GM13977 (cell line): ENCODE results near the gene LMBR1L.

Experiments used
- DNase-seq: peaks from one replicate; pipeline ENCODE4 v3.0.0; 2012; ENCODE audit warnings: low spot score
- CTCF ChIP-seq: IDR thresholded peaks from 2 replicates; pipeline ENCODE4 v1.5.1; 2012; ENCODE audit warnings: mild to moderate bottlenecking, control low read depth; ENCODE audit not compliant: insufficient read depth; ENCODE audit errors: extremely low read depth, missing control alignments
- in situ Hi-C: fragments of 300-500 bp; cut with MboI; formaldehyde crosslinking; loops from one replicate; pipeline ENCODE4 v1.12.0; 2022; ENCODE audit warnings: low sequenced_read_pairs, low pct_unique_long_range_greater_than_20kb, mixed read lengths, inconsistent platforms; ENCODE audit not compliant: unreplicated experiment

Gene LMBR1L

DNA sequence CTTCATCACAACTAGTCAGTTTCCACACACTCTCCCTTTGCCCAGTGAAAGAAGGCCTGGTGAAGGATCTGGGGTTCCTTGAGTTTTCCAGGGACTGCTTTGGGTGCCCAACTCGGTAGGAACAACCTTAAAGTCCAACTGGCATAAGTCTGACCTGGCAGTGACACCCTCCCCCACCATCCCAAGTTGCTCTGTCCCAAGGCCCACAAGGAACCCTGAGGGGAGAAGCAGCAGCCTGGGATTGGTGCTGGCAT lies 51.7 kb downstream of the LMBR1L start:
- in situ Hi-C loops, result no loop called here
- no peak for DNase-seq
- TF ChIP-seq CTCF, result no peak

DNA sequence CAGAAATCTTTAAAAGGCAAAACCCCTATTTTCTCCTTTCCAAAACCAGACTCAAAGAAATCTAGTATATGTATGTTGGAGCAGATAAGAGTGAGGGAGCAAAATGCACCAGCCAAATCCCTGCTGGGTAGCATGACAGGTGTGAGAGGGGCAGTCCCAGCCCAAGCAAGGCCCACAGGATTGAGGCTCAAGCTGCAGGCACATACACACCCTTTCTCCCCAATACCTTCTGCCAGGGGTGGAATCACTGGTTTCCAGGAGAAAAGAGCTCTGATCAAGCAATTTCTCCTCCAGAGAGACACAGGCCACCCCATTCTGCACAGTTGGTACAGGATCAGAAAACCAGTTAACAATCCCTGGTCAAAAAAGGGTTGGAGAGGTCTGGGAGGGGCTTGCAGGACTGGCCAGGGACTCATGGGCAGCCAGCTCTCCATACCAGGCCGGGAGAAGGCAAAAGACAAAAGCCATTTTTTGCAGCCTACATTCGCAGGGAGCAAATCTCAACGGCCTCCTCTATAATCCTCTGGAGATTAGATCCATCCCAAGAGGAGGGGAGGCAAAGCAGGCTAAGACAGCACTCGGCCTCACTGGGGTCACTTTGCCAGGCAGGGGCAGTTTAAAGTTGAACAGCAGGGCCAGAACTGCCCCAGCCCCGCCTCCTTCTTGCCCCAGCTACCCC lies 52.1 kb downstream of the LMBR1L start:
- in situ Hi-C loops, result no loop called here
- no peak for DNase-seq
- no peak for TF ChIP-seq CTCF

- TF ChIP-seq CTCF, result no peak
- DNase-seq, result no peak
- in situ Hi-C loops, result no loop called here
Measured at GRCh38 chr12:49057888-49058287, 52.8 kb downstream of the LMBR1L start.

DNA sequence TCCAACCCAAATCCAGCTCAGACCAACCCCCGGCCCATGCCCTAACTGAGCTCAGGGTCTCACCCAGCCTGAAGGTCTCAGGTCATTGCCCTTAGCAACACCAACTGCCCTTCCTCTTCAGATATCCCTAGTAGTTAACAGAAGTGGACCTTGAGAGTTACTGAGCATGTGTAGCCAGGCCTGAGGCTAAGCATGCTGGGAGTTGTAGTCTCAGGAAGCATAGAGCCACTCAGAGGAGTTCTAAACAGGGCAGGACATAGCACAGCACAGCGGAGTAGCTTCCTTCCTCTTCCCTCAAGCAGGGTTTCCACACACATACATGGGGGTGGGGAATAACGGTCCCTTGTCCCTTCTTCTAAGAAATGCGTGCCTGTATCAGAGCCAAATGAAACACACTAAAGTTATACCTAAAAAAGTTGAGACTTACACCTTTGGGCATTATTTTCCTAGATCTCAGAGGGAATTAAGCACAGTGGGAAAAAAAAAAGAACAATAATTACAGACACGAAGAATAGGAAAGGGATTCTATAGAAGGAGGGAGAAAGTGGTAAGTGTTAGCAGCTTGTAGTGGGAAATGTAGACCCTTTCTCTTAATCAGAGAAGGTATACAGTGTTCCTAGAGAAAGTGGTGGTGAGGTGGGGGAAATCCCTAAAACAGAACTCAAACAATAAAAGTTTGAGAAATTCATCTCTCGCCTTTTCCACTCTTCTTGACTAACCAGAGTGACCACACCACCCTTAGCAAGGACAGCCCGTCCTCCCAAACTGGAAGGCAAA lies 54.5 kb downstream of the LMBR1L start:
- in situ Hi-C loops, result no loop called here
- no peak for TF ChIP-seq CTCF
- DNase-seq, result peak; percentile 91

DNA sequence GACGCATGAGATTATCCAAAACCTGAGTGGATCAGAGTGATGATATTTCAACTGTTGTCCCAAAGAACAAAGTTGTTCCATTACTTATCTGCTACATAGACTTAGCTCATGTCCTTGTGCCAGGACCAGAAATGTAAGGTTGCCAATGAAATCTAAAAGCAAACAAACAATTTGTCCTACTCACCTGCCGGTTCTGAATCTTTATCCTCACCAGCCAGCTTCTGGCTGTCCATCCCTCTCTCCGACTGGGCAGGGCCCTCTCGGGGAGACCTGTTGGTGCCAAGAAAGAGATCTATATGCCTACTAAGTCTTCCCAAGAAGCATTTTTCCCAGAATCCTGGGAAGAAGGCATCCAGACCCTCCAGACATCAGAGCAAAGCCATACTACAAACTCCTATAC lies 55.6 kb downstream of the LMBR1L start:
- in situ Hi-C loops, result no loop called here
- no peak for TF ChIP-seq CTCF
- DNase-seq, result no peak

- no peak for TF ChIP-seq CTCF
- in situ Hi-C loops, result no loop called here
- DNase-seq, result no peak
Measured at GRCh38 chr12:49054524-49054923, 56.1 kb downstream of the LMBR1L start.
